DOHH2 (cell line): ENCODE results near the gene LRP2.
"Not testable (repeated sequence)": the region's sequence is repeated elsewhere in the genome, so short reads cannot be mapped to it uniquely, and the experiment has no call there.

Source experiments
- H3F3A ChIP-seq: fragments of 200-600 bp; sonication (generic), shearing (Covaris generic); 2 replicates; pipeline ENCODE4 v1.6.0; 2016; ENCODE audit warnings: antibody characterized with exemption, mild to moderate bottlenecking; ENCODE audit not compliant: control insufficient read depth, insufficient read depth
- H3K27ac ChIP-seq: fragments of 200-600 bp; sonication (generic); 2 replicates; pipeline ENCODE4 v1.5.1; 2014; ENCODE audit warnings: low read depth, mild to moderate bottlenecking, low read length, moderate library complexity
- H3K27me3 ChIP-seq: fragments of 200-600 bp; sonication (generic); 2 replicates; pipeline ENCODE4 v1.6.1; 2014; ENCODE audit warnings: mild to moderate bottlenecking, low read length, mixed read lengths; ENCODE audit not compliant: control insufficient read depth
- H3K36me3 ChIP-seq: fragments of 200-600 bp; sonication (generic); 2 replicates; pipeline ENCODE4 v1.6.1; 2014; ENCODE audit warnings: mild to moderate bottlenecking, low read length, moderate library complexity, mixed read lengths; ENCODE audit not compliant: control insufficient read depth
- H3K4me1 ChIP-seq: fragments of 200-600 bp; sonication (generic); 2 replicates; pipeline ENCODE4 v1.6.1; 2014; ENCODE audit warnings: mild to moderate bottlenecking, low read length, mixed read lengths; ENCODE audit not compliant: control insufficient read depth
- H3K4me2 ChIP-seq: fragments of 200-600 bp; sonication (generic); 2 replicates; pipeline ENCODE4 v1.6.0; 2014; ENCODE audit warnings: mild to moderate bottlenecking, low read length, moderate library complexity
- H3K4me3 ChIP-seq: fragments of 200-600 bp; sonication (generic); 2 replicates; pipeline ENCODE4 v1.5.1; 2014; ENCODE audit warnings: mild to moderate bottlenecking, low read length, mixed read lengths
- H3K79me2 ChIP-seq: fragments of 200-600 bp; sonication (generic); 2 replicates; pipeline ENCODE4 v1.6.1; 2014; ENCODE audit warnings: mild to moderate bottlenecking, low read length, mixed read lengths; ENCODE audit not compliant: control insufficient read depth
- H3K9me2 ChIP-seq: fragments of 200-600 bp; sonication (generic); replicated peaks from 2 replicates; pipeline ENCODE4 v1.6.1; 2014; ENCODE audit warnings: mild to moderate bottlenecking, low read length, mixed read lengths; ENCODE audit not compliant: control insufficient read depth
- H3K9me3 ChIP-seq: fragments of 200-600 bp; sonication (generic); 2 replicates; pipeline ENCODE4 v1.6.1; 2014; ENCODE audit warnings: antibody characterized with exemption, low read length, mixed read lengths; ENCODE audit not compliant: control insufficient read depth, insufficient read depth
- H4K20me1 ChIP-seq: fragments of 200-600 bp; sonication (generic); 2 replicates; pipeline ENCODE4 v1.6.0; 2014; ENCODE audit warnings: low read depth, mild to moderate bottlenecking, antibody characterized with exemption, low read length, moderate library complexity; ENCODE audit not compliant: control insufficient read depth, insufficient read depth
- CTCF ChIP-seq: fragments of 200-600 bp; sonication (generic); IDR thresholded peaks from one replicate; pipeline ENCODE4 v1.5.1; 2014; ENCODE audit warnings: antibody characterized with exemption, mild to moderate bottlenecking, low read depth, low read length; ENCODE audit not compliant: poor library complexity, severe bottlenecking
- EZH2phosphoT487 ChIP-seq: fragments of 200-600 bp; sonication (generic); IDR thresholded peaks from 2 replicates; pipeline ENCODE4 v1.6.1; 2017; ENCODE audit warnings: borderline replicate concordance, mild to moderate bottlenecking, antibody characterized with exemption, low read length, moderate library complexity, mixed read lengths

Gene LRP2

GRCh38 chr2:169137924-169138323 lies 224.4 kb downstream of the LRP2 start:
- H3K79me2 ChIP-seq = no peaks in the 10 kb centered on the region
- H3F3A ChIP-seq = no peaks in the 10 kb centered on the region
- H3K4me1 ChIP-seq = peaks cover 18% of the 10 kb centered on the region
- H3K36me3 ChIP-seq = no peaks in the 10 kb centered on the region
- no peak overlapping the region for H3K4me2 ChIP-seq
- H3K27ac ChIP-seq = no peak overlapping the region
- no peak for TF ChIP-seq CTCF
- TF ChIP-seq EZH2phosphoT487 = no peak
- H4K20me1 ChIP-seq = no peaks in the 10 kb centered on the region
- no peaks in the 10 kb centered on the region for H3K9me2 ChIP-seq
- H3K9me3 ChIP-seq = no peaks in the 10 kb centered on the region
- no peak overlapping the region for H3K4me3 ChIP-seq
- H3K27me3 ChIP-seq = no peaks in the 10 kb centered on the region

GRCh38 chr2:169136885-169137534 lies 225.3 kb downstream of the LRP2 start:
- no peak for TF ChIP-seq EZH2phosphoT487
- no peak for TF ChIP-seq CTCF
- Histone ChIP-seq H3K9me2 (no peaks in the 10 kb centered on the region), H3K4me1 (peaks cover 14% of the 10 kb centered on the region), H3K27ac (no peak overlapping the region), H3K4me2 (no peak overlapping the region), H3K9me3 (no peaks in the 10 kb centered on the region), H3K27me3 (no peaks in the 10 kb centered on the region), H3K4me3 (no peak overlapping the region), H3K79me2 (no peaks in the 10 kb centered on the region), H3K36me3 (no peaks in the 10 kb centered on the region), H4K20me1 (no peaks in the 10 kb centered on the region), H3F3A (no peaks in the 10 kb centered on the region)

GRCh38 chr2:169136428-169136827 lies 225.9 kb downstream of the LRP2 start:
- H3F3A ChIP-seq, H3K9me2 ChIP-seq, H3K27me3 ChIP-seq, H3K4me1 ChIP-seq, H4K20me1 ChIP-seq, H3K79me2 ChIP-seq, H3K36me3 ChIP-seq, H3K4me2 ChIP-seq, H3K9me3 ChIP-seq, H3K27ac ChIP-seq, H3K4me3 ChIP-seq: not testable (repeated sequence)

- H3K4me2 ChIP-seq, H3K9me2 ChIP-seq, H3K27ac ChIP-seq: not testable (repeated sequence)
These were observed 228.1 kb downstream of the LRP2 start for GRCh38 chr2:169134272-169134671.

More at GRCh38 chr2:169134272-169134671, 228.1 kb downstream of the LRP2 start:
- H3K4me3 ChIP-seq, H3F3A ChIP-seq, H4K20me1 ChIP-seq, H3K36me3 ChIP-seq, H3K27me3 ChIP-seq, H3K79me2 ChIP-seq, H3K4me1 ChIP-seq, H3K9me3 ChIP-seq: not testable (repeated sequence)
